ENCODE data around the gene MMD. TPM values are rescaled to one million over a fixed set of nuclear protein-coding genes. Genes with fewer than 3 reads are reported as not detected.
A peak's percentile ranks its signal among the peaks of the same experiment; 100 is the strongest.

MMD gene
- total and polyA plus RNA-seq, 9 of the 15 experiments (the other 6 are each of a cell fraction or from before 2014, with no cell fraction given) = 3.1 to 18.9 (median 10.7) TPM

GRCh38 chr17:55356434-55357328 is 65.0 kb downstream of the MMD start (continued):
- TF ChIP-seq, protein P1, sequence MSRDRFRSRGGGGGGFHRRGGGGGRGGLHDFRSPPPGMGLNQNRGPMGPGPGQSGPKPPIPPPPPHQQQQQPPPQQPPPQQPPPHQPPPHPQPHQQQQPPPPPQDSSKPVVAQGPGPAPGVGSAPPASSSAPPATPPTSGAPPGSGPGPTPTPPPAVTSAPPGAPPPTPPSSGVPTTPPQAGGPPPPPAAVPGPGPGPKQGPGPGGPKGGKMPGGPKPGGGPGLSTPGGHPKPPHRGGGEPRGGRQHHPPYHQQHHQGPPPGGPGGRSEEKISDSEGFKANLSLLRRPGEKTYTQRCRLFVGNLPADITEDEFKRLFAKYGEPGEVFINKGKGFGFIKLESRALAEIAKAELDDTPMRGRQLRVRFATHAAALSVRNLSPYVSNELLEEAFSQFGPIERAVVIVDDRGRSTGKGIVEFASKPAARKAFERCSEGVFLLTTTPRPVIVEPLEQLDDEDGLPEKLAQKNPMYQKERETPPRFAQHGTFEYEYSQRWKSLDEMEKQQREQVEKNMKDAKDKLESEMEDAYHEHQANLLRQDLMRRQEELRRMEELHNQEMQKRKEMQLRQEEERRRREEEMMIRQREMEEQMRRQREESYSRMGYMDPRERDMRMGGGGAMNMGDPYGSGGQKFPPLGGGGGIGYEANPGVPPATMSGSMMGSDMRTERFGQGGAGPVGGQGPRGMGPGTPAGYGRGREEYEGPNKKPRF (IDR thresholded peaks at IDR 0.05; ENCODE audit: low read depth, low read length) = no peak
- TF ChIP-seq SIN3B (IDR thresholded peaks at IDR 0.05; ENCODE audit: low read depth) (no peak), DPF2 (IDR thresholded peaks at IDR 0.05) (no peak), ZNF445 (CRISPR knock-in tag; IDR thresholded peaks at IDR 0.05; ENCODE audit: low read depth) (no peak), THRAP3 (IDR thresholded peaks at IDR 0.05; ENCODE audit: borderline replicate concordance) (no peak), PHF20 (IDR thresholded peaks at IDR 0.05; ENCODE audit: partially characterized antibody) (no peak), ZNF583 (CRISPR knock-in tag; IDR thresholded peaks at IDR 0.05) (no peak), SMAD1 (IDR thresholded peaks at IDR 0.05; ENCODE audit: low read depth, low read length, partially characterized antibody) (no peak), ZNF586 (CRISPR knock-in tag; conservative IDR thresholded peaks at IDR 0.05) (no peak), PRPF4 (IDR thresholded peaks at IDR 0.05; ENCODE audit: insufficient read depth, low read depth, low read length, poor library complexity, severe bottlenecking) (no peak), ZSCAN32 (CRISPR knock-in tag; IDR thresholded peaks at IDR 0.05) (no peak), HSF4 (CRISPR knock-in tag; IDR thresholded peaks at IDR 0.05; ENCODE audit: borderline replicate concordance) (no peak), TCF3 (CRISPR knock-in tag; IDR thresholded peaks at IDR 0.05) (no peak), SMC3 (conservative IDR thresholded peaks at IDR 0.05; ENCODE audit: insufficient read depth, low read depth, low read length) (peak; percentile 70), MED1 (CRISPR knock-in tag; IDR thresholded peaks at IDR 0.05; ENCODE audit: borderline replicate concordance) (no peak), CTBP1 (IDR thresholded peaks at IDR 0.05; ENCODE audit: borderline replicate concordance) (0 out of 2 replicates have a peak, but pooled peaks have one; percentile 29), ZBTB34 (CRISPR knock-in tag; IDR thresholded peaks at IDR 0.05) (no peak), ARID2 (IDR thresholded peaks at IDR 0.05) (0 out of 2 replicates have a peak, but pooled peaks have one; percentile 42)
- TF ChIP-seq, protein P2, sequence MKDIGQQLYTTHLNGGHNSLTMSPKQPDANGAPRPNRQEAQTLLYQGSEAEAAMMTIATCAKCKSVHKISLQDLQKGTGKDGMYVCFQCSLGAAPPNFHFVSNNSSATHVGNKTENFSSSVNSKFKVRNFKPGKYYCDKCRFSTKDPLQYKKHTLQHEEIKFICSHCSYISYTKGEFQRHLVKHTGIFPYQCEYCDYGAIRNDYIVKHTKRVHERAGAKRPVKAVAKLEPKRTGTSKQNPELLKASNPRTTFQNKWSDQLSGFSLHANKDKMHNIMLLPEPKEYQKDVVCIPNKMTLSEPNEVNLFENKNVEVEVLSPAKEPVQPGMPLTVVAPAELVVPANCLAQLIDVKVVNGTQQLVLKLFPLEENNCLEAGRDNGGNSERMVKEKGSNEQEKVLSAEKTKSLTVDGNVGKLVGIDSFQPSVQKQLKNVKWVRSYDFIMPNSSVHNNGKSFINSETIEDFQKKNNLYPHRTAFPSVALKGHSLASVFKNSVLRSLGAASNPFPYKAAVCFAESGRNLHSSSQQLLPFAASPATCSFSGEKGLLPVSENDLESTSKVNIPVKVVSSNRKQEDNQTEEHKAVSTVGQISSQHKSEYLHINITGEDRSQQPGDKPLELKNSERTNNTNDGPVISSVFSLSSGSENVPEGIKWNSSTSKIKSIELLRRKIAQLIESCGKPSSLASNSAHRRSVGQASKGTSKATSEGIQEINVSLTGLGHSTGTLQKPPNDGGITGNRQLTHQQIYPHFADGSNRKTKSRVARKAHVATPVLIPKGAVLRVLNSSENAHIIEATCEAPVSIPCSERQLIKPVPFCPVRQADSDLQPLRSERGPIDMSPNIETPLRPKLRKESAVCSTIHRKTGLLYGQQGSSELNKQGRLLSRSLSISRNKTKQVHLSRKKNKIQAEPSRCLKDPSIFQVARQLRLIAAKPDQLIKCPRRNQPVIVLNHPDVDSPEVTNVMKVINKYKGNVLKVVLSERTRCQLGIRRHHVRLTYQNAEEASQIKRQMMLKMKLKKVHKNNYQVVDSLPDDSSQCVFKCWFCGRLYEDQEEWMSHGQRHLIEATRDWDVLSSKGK (CRISPR knock-in tag; IDR thresholded peaks at IDR 0.05) = no peak
- TF ChIP-seq, protein P3, sequence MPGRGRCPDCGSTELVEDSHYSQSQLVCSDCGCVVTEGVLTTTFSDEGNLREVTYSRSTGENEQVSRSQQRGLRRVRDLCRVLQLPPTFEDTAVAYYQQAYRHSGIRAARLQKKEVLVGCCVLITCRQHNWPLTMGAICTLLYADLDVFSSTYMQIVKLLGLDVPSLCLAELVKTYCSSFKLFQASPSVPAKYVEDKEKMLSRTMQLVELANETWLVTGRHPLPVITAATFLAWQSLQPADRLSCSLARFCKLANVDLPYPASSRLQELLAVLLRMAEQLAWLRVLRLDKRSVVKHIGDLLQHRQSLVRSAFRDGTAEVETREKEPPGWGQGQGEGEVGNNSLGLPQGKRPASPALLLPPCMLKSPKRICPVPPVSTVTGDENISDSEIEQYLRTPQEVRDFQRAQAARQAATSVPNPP (IDR thresholded peaks at IDR 0.05; ENCODE audit: borderline replicate concordance, insufficient read depth, insufficient read length) = no peak

All from K562 (cell line).